NCI-H2227 (cell line): ENCODE measurements around the gene SRGAP3.

ENCODE experiments used
- DNase-seq: peaks from one replicate; lab custom pipeline; 2025; ENCODE audit not compliant: unreplicated experiment; lab: John Stamatoyannopoulos, UW

Gene SRGAP3

DNA sequence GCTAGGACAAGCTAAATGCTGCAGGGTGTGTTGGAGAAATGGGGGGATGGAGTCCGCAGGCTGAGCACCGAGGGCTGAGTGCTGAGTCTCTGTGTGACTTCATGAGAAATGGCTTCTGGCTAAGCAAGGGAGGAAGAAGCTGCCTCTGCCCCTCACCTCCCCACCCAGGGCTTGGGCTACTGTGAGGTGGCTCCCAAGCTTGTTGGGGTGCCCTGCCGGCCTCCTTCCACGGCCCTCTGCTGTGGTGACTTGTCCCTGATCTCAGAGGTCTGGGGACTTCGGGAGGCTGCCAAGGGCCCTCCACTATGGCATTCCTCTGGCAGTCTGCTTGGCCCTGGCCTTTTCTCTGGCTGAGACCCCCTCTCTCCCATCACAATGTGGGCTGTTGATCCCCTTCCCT lies 256.1 kb downstream of the SRGAP3 start:
- DNase-seq = no peak

DNA sequence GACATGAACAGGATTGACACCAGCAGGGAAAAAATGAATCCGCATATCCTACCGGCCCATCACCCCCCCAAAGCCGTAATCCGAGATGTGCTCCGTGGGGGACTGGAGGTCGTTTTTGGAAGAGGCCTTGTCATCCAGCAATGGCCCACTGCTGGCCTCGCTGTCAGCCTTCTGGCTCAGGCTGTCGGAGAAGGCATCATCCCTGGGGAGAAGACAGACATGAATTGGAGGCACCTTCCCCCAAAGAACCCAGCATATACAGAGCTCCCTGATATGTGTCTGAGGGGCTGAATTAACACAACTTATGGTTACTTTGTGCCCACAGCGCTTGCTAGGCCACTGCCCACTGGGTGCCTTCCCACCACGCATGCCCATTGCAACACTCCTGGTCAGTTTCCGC lies 256.6 kb downstream of the SRGAP3 start:
- DNase-seq = no peak

DNA sequence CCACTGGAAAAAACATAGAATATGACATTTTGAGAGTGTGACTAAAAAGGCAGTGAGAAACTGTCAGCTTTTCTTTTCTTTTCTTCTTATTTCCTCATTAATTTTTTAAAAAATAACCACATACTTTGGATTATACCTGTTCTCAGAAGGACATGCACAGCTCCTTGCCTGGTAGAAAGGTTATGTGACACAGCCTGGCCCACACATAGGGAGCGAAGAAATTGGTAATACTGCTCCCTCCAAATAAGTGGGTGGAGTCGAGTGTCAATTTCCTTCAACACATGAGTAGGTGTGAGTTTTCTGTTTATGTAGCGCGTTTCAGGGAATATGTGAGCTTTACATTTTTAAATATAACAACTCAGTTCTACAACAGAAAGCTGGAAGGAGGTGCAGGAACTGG lies 257.2 kb downstream of the SRGAP3 start:
- DNase-seq = no peak

DNA sequence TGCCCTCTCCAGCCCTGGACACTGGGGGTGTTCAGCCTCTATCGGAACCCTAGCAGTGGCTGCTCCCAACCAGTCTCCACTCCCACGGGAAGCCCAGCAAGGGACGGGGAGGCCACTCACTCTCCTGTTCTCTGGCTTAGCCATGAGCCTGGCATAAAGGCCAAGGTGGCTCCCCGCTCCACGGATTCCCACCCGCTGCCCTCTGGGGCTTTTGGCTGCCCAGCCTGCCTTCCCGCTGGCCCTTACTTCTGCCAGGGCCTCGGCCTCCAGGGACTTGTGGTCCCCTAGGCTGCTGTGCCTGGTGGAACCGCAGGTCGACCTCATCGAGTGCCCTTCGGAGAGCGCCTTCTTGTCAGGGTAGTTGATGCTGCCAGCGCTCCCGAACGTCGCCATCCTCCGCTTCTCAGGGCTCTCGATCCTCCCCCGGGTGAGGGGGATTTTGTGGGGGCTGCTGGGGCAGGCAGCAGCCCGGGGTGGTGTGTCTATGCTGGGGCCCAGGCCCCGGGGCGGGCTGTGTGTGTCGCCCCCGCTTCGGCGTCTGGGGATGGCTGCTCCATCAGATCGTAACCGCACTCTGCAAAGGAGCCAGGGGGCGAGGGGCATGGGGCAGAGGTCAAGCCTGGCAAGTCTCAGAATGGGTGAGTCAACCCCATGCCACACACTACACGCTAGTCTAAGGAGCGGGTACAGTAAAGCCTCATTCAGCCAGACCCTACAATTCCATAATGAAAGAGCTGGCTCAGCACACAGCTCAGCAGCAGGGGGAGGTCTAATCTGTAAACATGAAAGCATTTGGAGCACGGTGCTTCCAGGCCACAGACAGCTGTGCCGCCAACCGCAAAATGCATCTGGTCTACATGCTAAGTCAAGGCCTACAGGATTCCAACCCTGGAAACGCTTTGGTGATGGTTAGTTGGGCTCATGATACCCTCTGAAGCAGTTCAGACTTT lies 258.9 kb downstream of the SRGAP3 start:
- no peak for DNase-seq

DNA sequence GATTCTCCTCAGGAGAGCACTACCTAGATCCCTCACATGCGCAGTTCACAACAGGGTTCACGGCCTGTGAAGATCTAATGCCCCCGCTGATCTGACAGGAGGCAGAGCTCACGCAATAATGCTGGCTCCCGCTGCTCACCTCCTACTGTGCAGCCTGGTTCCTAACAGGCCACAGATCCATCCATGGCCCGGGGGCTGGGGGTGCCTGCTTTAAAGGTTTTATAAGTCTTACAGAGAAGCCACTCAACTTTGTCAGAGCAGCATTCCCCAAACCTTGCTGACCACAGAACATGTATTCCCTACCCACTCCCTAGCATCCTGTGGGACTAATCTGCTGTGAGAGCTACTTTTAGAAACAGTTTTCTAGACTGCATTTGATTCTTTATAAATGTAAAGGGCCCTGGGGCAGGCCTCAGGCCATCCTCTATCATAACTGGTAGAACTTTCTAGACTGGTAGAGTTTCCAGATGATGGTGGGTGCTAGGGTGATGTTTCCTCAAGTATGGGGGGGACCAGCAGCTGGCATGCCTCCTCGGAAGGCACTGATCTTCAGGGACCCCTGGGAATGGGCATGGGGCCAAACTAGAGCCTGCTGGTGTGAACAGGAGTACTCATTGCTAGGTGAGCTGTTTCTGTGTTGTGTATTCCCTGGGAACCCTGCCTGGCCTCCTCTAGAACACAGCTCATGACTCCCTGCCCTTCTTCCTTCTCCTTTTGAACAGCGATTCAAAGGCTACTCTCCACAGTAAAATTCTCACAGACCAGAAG lies 260.5 kb downstream of the SRGAP3 start:
- DNase-seq = no peak

DNA sequence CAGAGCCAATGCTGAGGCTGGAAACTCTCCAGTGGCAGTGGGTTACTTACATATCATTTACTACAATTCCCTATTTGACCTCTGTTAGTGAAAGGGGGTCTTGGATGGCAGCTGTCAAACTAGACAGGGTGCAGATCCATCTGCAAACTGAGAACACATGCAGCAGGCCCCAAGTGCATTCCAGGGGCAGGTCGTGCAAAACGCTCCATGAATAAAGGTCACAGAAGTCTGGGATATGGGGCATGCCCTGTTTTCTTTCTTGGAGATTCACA lies 261.1 kb downstream of the SRGAP3 start:
- no peak for DNase-seq

DNA sequence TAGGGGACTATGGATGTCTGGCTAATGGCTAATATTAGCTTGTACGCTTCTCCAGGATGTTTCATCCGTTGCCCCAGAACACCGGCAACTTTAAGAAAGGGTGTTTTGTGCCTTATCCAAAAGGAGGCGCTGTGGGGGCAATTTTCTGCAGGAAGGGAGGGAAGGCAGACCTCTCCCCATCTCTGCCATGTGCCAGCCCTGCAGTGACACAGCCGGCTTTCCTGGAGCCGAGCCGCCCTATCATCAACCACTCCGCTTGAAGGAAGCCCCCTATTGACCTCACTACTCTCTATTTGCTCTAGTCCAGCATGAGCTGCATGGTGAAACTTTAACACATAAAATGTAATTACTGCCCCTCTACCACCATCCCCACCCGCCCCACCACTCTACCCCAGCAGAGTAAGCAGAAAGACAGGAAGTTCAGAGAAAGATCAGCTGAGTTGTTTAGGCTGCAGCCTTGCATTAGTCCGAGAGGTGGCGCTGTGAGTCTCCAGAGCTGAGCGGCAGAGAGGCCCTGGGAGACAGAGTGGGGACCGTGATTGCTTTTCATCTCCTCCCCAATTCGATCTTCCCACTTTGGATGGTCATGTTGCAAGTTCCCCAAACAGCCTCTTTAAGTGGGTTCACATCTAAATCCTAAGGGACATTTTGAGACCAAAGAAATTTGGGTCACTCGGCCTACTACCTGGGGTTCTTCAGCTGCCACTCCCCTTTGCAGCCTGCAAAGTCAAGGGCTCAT lies 261.6 kb downstream of the SRGAP3 start:
- peak; percentile 63 for DNase-seq

DNA sequence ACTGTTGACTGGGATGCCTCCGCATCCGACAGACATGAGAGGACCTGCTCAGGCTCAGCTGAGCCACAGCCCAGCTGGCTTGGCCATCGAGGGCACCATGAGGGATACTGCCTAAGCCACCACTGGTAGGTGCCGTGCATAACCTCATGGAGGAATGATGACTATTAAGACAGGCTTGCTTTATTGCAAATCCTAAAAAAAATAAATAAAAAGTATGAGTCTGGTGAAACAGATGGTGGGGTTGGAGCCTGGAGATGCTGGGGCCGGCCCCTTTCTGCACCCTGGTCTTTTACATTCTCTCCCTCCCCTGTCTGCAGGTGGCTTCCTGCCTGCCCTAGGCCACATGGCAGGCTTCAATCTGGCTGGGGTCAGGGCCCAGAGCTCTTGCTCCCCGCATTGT lies 262.2 kb downstream of the SRGAP3 start:
- no peak for DNase-seq

DNA sequence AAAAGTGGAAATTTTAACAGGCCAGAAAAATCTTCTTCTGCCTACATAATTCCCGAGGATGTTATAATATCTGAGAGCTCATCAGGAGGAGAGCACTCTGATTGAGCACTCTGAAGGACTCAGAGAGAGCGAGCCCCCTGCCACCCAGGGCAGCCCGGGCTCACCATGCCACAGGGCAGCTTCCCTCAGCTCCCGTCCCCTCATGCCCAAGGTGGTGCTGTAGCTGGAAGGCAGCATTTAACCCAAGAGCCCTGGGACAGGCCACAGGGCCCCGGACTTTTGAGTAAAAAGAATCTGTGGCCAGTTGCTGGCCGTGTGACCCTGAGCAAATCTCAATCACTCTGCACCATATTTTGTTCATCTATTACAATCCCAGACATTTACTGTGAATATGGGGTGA lies 262.7 kb downstream of the SRGAP3 start:
- no peak for DNase-seq

DNA sequence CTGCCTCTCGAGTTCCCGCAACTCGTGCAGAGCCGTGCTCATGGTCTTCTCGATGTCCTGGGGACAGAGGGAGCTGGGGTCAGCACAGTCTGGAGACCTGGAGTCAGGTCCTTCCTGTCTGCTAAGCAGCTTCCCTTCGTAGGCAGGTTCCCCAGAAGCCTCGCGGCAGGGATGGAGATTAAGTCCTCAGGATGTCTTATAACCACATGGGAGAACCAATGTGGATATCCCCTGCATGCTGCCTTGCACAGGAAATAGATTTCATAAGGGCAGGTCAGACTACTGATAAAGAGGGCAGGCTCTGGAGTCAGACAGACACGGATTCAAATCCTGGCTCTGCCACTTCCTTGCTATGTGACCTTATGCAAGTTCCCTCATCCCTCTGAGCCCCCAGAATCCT lies 263.6 kb downstream of the SRGAP3 start:
- DNase-seq = no peak

DNA sequence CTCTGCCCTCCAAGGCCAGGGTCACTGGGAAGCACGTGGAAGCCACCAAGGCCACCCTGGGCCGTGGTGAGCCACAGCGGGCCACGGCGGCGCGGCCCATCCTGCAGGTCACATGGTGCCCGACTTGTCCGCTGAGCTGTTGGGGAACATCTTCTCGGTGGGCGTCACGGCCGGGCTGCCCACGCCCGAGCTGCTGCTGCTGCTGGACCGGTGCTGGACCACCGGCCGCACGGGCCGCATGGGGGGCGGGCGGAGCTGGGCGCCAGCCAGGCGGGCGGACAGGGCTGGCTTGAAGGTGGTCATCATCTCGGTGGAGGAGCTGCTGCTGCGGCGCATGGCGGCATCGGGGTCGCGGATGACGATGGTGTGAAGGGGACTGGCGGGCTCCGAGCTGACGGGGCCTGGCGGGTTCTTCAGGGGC lies 264.0 kb downstream of the SRGAP3 start:
- no peak for DNase-seq

DNA sequence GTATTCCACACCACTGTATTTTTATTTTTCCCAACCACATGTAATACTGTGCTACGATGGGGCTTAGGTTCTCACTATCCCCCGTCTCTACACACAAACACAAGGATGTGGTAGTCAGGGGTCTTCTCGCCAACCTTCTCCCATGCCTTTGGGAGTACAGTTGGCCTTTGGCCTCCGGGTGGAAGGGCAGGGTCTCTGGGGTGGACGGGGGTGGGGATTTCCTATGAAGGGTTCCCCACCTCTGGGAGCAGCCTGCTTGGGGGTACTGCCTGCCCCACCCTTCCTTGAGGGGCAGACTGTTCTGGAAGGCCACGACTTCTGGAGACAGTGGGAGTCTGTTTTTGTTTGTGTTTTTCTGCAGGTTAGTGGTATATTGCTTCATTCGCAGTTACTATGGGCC lies 264.9 kb downstream of the SRGAP3 start:
- DNase-seq = no peak

DNA sequence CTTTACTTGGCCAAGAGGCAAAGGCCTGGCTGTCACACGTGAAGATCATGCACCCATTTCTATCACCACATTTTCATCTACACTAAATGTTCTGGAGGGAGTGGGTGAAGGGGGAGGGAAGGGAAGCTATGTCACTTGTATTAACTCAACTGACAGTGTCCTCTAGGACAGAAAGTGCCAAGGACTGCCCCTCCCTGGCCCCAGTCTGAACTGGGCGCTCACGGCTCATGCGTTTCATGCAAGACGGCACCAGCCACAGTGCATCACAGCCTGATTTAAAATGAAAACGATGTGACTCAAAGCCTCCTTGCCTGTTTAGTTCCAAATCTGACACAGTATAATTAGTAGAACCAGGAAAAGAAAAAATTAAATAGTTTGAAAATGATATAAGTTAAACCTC lies 265.4 kb downstream of the SRGAP3 start:
- no peak for DNase-seq

DNA sequence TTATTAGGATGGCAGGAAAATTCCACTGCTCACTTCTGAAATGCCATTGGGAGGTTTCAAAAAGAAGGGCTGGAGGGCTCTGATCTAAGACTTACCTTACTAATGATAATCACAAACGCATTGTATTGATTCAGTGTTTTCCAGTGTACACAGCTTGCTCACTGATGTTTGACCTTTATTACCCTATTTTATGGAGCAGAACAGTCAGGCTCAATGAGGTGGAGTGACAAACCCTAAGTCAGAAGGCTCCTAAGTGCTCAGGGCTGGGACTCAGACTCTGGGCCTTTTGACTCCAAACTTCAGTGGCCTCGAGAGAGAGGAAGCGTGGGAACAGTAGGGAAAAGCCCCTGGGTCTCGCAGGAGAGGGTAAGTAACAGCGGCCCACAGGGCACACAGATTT lies 265.9 kb downstream of the SRGAP3 start:
- no peak for DNase-seq

DNA sequence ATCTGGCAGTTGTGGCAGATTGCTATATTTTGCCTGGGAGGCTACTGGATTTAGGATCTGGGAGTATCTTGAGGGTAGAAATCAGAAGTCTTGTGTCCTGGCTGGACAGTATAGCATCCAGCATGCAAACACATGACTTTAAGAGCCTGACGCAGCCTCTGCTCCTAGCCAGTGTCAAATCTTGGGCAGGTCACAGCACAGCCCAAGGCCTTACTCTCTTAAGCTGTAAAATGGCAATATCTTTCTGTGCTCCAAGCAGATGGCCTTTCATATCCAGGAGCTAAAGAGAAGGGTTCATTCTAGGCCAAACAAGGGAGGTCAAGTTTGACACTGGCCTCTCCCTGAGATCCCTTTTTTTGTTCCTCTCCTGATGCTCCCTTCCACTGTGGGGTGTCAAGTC lies 266.4 kb downstream of the SRGAP3 start:
- no peak for DNase-seq

DNA sequence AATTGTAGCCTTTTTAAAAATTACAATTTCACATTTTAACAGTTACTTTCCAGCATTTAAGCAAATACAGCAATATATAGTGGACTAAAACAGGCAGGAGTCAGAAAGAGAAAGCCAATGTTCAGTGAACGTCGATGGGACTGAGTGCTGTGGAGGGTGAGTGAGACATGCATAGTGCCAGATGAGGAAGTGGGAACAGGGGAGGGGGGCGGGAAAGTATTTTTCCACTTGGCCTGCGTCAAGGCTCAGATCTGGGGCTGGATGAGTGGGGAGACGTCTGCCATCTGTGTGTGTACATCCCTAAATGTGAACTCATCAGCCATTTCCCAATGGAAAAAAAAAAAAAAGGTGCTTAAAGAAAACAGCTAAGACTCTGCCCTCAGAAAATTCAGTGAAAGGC lies 266.9 kb downstream of the SRGAP3 start:
- no peak for DNase-seq

DNA sequence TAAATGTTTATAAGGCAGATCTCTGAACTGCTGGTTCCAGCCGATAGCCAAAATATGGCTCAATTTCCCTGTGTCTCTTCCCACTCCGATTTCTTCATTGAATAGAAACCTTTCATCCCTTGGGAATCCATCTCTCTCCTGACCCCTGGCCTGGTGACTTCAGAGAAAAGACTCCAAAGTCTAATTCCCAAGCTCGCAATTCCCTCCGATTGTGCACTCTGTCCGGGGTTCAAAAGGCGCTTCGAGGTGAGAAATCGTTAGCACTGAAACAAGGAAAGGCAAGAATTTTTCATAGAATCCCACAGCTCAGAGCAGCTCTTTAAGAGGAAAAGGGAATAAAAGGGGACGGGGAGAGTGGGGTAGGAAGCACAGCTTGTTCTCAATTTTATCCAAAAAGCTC lies 267.7 kb downstream of the SRGAP3 start:
- no peak for DNase-seq

DNA sequence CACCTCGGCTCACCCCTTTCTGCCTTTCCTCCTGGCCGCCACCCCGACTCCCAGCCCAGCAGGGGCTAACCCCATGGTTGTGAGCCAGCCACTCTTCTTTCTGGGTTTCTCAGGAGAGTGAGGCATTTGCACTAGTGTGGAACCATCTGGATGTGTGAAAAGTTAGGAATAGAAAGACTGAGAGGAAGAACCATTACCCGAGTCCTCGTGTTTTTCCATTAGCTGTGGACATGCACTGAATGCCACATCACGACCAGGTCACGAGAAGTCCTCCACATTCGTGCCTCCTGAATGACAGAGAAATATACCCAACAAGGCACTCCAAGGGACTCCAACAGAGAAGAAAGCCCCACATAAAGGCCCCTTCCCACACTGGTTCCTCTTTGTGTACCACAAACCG lies 268.1 kb downstream of the SRGAP3 start:
- DNase-seq = no peak

DNA sequence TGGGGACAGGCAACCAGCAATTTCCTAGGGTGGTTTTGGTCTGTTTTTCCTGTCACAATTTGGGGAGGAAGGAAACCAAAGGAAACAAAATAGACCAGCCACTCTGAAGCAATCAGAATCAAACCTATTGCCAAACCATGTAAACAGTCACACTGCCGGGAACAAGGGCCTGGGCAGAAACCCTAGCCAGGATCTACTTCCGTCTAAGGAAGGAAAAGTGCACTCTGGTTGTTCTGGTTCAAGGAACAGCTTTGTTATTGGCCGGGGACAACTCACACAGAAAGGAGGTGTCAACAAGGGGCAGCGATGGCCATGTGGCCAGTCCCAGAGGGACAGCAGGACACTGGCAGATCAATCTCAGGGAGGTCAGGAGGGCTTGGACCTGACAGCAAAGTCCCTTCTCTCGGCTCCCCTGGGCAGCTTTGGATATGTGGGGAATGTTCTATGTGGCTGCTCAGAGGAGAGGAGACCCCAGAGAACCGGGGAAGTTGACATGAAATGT lies 268.6 kb downstream of the SRGAP3 start:
- no peak for DNase-seq

DNA sequence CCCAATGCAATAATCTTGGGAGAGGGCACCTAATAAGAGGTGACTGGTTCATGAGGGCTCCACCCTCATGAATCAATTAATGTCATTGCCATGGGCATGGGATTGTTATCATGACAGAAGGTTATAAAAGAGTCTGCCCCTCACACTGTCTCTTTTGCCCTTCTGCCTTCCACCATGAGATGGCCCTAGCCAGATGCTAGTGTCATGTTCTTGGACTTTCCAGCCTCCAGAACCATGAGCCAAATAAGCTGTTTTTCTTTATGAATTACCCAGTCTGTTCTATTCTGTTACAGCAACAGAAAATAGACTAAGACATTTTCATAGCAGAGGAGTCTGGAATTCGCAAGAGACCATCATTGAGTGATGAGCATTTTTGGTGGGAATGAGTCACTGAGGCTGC lies 270.2 kb downstream of the SRGAP3 start:
- DNase-seq = no peak

DNA sequence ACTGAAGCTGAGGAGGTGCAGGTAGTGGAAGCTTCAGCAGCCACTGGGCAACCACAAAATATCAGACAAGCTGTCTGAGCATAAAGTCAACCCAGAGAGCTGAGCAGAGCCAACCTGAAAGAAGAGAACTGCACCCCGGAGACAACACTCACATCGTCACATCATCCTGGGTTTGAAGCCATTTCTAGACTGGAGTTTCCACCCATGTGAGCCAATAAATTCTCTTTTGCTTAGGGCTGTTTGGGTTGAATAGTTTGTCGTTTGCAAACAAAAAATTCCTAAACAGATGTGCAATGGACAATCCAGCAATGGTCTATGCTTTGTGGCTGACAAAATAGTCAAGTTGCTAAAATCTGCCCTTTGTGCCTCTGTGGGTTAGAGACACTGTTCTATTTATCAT lies 270.9 kb downstream of the SRGAP3 start:
- no peak for DNase-seq
